Ishikawa (cell line): ENCODE measurements around the gene C2CD4B.

ENCODE experiments used
- CEBPB ChIP-seq: IDR thresholded peaks from 2 replicates; pipeline ENCODE4 v1.6.1; 2012
- CREB1 ChIP-seq: IDR thresholded peaks from 2 replicates; pipeline ENCODE4 v1.6.1; 2012; ENCODE audit warnings: low read depth
- EGR1 ChIP-seq: IDR thresholded peaks from 2 replicates; pipeline ENCODE4 v1.6.1; 2012
- EP300 ChIP-seq: IDR thresholded peaks from 2 replicates; pipeline ENCODE4 v1.6.1; 2012; ENCODE audit warnings: borderline replicate concordance
- FOXM1 ChIP-seq: IDR thresholded peaks from 2 replicates; pipeline ENCODE4 v1.6.1; 2012; ENCODE audit warnings: low read depth, borderline replicate concordance
- NFIC ChIP-seq: IDR thresholded peaks from 2 replicates; pipeline ENCODE4 v1.6.1; 2012
- RAD21 ChIP-seq: IDR thresholded peaks from 2 replicates; pipeline ENCODE4 v1.6.1; 2012; ENCODE audit warnings: low read depth
- TAF1 ChIP-seq: IDR thresholded peaks from 2 replicates; pipeline ENCODE4 v1.6.1; 2012; ENCODE audit warnings: low read depth, mild to moderate bottlenecking
- TCF12 ChIP-seq: IDR thresholded peaks from 2 replicates; pipeline ENCODE4 v1.6.1; 2012; ENCODE audit warnings: low read depth
- TEAD4 ChIP-seq: IDR thresholded peaks from 2 replicates; pipeline ENCODE4 v1.6.1; 2012
- USF1 ChIP-seq: IDR thresholded peaks from 2 replicates; pipeline ENCODE4 v1.6.1; 2012
- YY1 ChIP-seq: IDR thresholded peaks from 2 replicates; pipeline ENCODE4 v1.6.1; 2012; ENCODE audit warnings: low read depth
- ZBTB7A ChIP-seq: IDR thresholded peaks from 2 replicates; pipeline ENCODE4 v1.6.1; 2012; ENCODE audit warnings: low read depth
- TF ChIP-seq, protein P1 (sequence below): IDR thresholded peaks from 2 replicates; pipeline ENCODE4 v1.6.1; 2012; ENCODE audit warnings: low read depth, mild to moderate bottlenecking
- TF ChIP-seq, protein P2 (sequence below): IDR thresholded peaks from 2 replicates; pipeline ENCODE4 v1.6.1; 2012

The C2CD4B gene

GRCh38 chr15:62173215-62173614, 8.1 kb upstream of the C2CD4B start:
- no peak for TF ChIP-seq USF1
- no peak for TF ChIP-seq CREB1
- no peak for TF ChIP-seq RAD21
- no peak for TF ChIP-seq TEAD4
- no peak for TF ChIP-seq NFIC
- TF ChIP-seq TCF12: no peak
- TF ChIP-seq FOXM1: no peak
- TF ChIP-seq, protein P1, sequence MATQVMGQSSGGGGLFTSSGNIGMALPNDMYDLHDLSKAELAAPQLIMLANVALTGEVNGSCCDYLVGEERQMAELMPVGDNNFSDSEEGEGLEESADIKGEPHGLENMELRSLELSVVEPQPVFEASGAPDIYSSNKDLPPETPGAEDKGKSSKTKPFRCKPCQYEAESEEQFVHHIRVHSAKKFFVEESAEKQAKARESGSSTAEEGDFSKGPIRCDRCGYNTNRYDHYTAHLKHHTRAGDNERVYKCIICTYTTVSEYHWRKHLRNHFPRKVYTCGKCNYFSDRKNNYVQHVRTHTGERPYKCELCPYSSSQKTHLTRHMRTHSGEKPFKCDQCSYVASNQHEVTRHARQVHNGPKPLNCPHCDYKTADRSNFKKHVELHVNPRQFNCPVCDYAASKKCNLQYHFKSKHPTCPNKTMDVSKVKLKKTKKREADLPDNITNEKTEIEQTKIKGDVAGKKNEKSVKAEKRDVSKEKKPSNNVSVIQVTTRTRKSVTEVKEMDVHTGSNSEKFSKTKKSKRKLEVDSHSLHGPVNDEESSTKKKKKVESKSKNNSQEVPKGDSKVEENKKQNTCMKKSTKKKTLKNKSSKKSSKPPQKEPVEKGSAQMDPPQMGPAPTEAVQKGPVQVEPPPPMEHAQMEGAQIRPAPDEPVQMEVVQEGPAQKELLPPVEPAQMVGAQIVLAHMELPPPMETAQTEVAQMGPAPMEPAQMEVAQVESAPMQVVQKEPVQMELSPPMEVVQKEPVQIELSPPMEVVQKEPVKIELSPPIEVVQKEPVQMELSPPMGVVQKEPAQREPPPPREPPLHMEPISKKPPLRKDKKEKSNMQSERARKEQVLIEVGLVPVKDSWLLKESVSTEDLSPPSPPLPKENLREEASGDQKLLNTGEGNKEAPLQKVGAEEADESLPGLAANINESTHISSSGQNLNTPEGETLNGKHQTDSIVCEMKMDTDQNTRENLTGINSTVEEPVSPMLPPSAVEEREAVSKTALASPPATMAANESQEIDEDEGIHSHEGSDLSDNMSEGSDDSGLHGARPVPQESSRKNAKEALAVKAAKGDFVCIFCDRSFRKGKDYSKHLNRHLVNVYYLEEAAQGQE: no peak
- no peak for TF ChIP-seq TAF1
- TF ChIP-seq EGR1: no peak
- TF ChIP-seq ZBTB7A: no peak
- TF ChIP-seq, protein P2, sequence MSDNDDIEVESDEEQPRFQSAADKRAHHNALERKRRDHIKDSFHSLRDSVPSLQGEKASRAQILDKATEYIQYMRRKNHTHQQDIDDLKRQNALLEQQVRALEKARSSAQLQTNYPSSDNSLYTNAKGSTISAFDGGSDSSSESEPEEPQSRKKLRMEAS: no peak
- no peak for TF ChIP-seq EP300
- TF ChIP-seq CEBPB: no peak
- TF ChIP-seq YY1: no peak

GRCh38 chr15:62171882-62172281, 6.8 kb upstream of the C2CD4B start:
- TF ChIP-seq USF1 (no peak), TAF1 (no peak), FOXM1 (no peak), EP300 (no peak), CEBPB (no peak), TCF12 (no peak), ZBTB7A (no peak), CREB1 (no peak), YY1 (no peak), EGR1 (no peak), RAD21 (no peak), TEAD4 (no peak), NFIC (no peak)
- TF ChIP-seq, protein P2: no peak
- TF ChIP-seq, protein P1: no peak

GRCh38 chr15:62165793-62166375, 799 bp upstream of the C2CD4B start:
- no peak for TF ChIP-seq CREB1
- no peak for TF ChIP-seq TEAD4
- TF ChIP-seq TAF1: no peak
- no peak for TF ChIP-seq YY1
- no peak for TF ChIP-seq TCF12
- TF ChIP-seq, protein P2: no peak
- TF ChIP-seq NFIC: no peak
- no peak for TF ChIP-seq ZBTB7A
- no peak for TF ChIP-seq EP300
- TF ChIP-seq EGR1: no peak
- no peak for TF ChIP-seq USF1
- no peak for TF ChIP-seq RAD21

DNA sequence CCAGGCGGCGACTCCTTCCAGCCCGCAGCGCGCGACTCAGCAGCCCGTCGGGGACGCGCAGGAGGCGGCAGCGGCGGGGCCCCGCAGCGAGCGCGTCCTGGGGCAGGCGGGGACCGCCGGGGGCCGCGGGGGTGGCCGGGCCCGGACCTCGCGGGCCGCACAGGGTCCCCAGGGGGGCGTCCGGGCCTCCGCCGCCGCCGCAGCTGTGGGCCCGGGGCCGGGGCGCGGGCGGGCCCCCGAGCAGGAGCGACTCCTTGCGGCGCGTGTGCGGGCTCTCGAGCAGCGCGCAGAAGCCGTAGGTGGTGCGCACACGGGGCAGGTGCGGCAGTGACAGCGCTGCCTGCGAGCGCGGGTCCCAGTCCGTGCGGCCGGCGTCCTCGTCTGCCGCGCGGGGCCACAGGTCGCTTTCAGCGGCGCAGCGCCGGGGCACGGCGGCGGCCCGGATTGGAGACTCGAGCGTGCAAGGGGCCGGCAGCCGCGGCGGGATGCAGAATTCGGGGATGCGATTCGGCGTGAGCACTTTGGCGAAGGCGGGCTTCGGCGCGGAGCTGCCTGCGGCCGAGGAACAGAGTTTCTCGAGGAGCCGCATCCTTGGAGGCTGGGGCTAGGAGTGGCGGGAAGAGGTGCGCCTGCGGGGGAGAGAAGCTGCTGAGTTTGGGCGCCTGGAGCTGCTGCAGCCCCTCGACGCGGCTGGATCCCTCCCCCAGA, 535 bp downstream of the C2CD4B start:
- TF ChIP-seq YY1 (no peak), TAF1 (no peak), ZBTB7A (no peak), CEBPB (no peak), FOXM1 (no peak), USF1 (no peak), EP300 (no peak), TCF12 (no peak), NFIC (no peak), EGR1 (no peak), TEAD4 (no peak), RAD21 (no peak), CREB1 (no peak)
- TF ChIP-seq, protein P2: no peak
- TF ChIP-seq, protein P1: no peak
